Endodermal cell (in vitro differentiated cells): ENCODE data around the gene CCDC106. TPM values are rescaled to one million over a fixed set of nuclear protein-coding genes. Genes with fewer than 3 reads are reported as not detected.

Experiments
- DNase-seq: peaks from one replicate; pipeline ENCODE4 v3.0.0-alpha.2; 2017
- H3K27ac ChIP-seq: 2 replicates; pipeline ENCODE4 v1.5.1; 2013; ENCODE audit warnings: mild to moderate bottlenecking, low read depth, low read length, moderate library complexity
- H3K27me3 ChIP-seq: 2 replicates; pipeline ENCODE4 v1.6.1; 2013; ENCODE audit warnings: mild to moderate bottlenecking, low read length, moderate library complexity; ENCODE audit not compliant: insufficient read depth, control insufficient read depth, poor library complexity, severe bottlenecking
- H3K36me3 ChIP-seq: 2 replicates; pipeline ENCODE4 v1.7.0; 2013; ENCODE audit warnings: mild to moderate bottlenecking, low read length, moderate library complexity; ENCODE audit not compliant: control insufficient read depth, insufficient read depth
- H3K4me1 ChIP-seq: one replicate; pipeline ENCODE4 v1.7.0; 2013; ENCODE audit warnings: low read length; ENCODE audit not compliant: control insufficient read depth, insufficient read depth
- H3K4me3 ChIP-seq: 2 replicates; pipeline ENCODE4 v1.5.1; 2013; ENCODE audit warnings: mild to moderate bottlenecking, low read length, moderate library complexity
- H3K9ac ChIP-seq: 2 replicates; pipeline ENCODE4 v1.6.1; 2013; ENCODE audit warnings: mild to moderate bottlenecking, low read length, moderate library complexity; ENCODE audit not compliant: poor library complexity, severe bottlenecking; ENCODE audit errors: extremely low read depth
- H3K9me3 ChIP-seq: 2 replicates; pipeline ENCODE4 v1.6.1; 2013; ENCODE audit warnings: mild to moderate bottlenecking, low read length, moderate library complexity; ENCODE audit not compliant: control insufficient read depth
- H3K27ac Mint-ChIP-seq: 2 replicates; pipeline ENCODE4 v1.8.0; 2020; ENCODE audit warnings: mixed read lengths
- H3K27me3 Mint-ChIP-seq: 2 replicates; pipeline ENCODE4 v1.8.0; 2021; ENCODE audit warnings: mild to moderate bottlenecking, mixed read lengths; ENCODE audit not compliant: insufficient read depth
- H3K36me3 Mint-ChIP-seq: 2 replicates; pipeline ENCODE4 v1.8.0; 2020; ENCODE audit warnings: low read depth, mixed read lengths
- H3K4me1 Mint-ChIP-seq: 2 replicates; pipeline ENCODE4 v1.8.0; 2020; ENCODE audit warnings: mixed read lengths
- H3K4me3 Mint-ChIP-seq: 2 replicates; pipeline ENCODE4 v1.8.0; 2020; ENCODE audit warnings: mild to moderate bottlenecking, moderate library complexity, mixed read lengths
- H3K9me3 Mint-ChIP-seq: 2 replicates; pipeline ENCODE4 v1.8.0; 2020; ENCODE audit warnings: mild to moderate bottlenecking, mixed read lengths
- CTCF ChIP-seq: fragments of 200-600 bp; sonication (generic); conservative IDR thresholded peaks from 2 replicates; pipeline ENCODE4 v1.5.0; 2021; ENCODE audit warnings: antibody characterized with exemption, mild to moderate bottlenecking
- WGBS, 2 experiments: methylation state at CpG; one replicate each; pipeline versions ENCODE4 v1.1.5 to v1.1.7; 2013; ENCODE audit warnings: missing lambda C conversion rate in 2 of 2, mixed read lengths in 1 of 2; ENCODE audit not compliant: insufficient coverage in 1 of 2, insufficient read length in 1 of 2; 5-methylcytosine and 5-hydroxymethylcytosine counted together
- total RNA-seq, 2 donors: library from RNA; stranded (reverse); fragmentation: NEBNext Ultra II Directional in 1 of 2; extraction: Animal tissue kit (Norgen Biotek cat#: 25700) in 1 of 2; gene quantifications; 2 replicates in 1 of 2; 3 replicates in 1 of 2; pipeline ENCODE4 v1.2.1, GENCODE V29; 2021

Gene CCDC106
- total RNA-seq, 2 donors from 2014 or later, result 18.0 to 24.9 TPM

GRCh38 chr19:55606817-55607216, 41.2 kb upstream of the CCDC106 start:
- no peak overlapping the region for H3K27ac ChIP-seq
- Mint-ChIP-seq H3K27ac (peak overlapping the region; percentile 95), H3K4me1 (peaks cover 14% of the 10 kb centered on the region)

GRCh38 chr19:55609326-55609725, 38.7 kb upstream of the CCDC106 start:
- WGBS, 2 experiments, result 94 to 100% methylated on average over 5 of the region's 5 CpGs
- H3K27ac Mint-ChIP-seq, result no peak overlapping the region
- Histone ChIP-seq H3K9me3 (no peaks in the 10 kb centered on the region), H3K4me1 (peaks cover 4% of the 10 kb centered on the region), H3K9ac (no peak overlapping the region), H3K36me3 (peaks cover 21% of the 10 kb centered on the region), H3K4me3 (no peak overlapping the region), H3K27me3 (no peaks in the 10 kb centered on the region), H3K27ac (no peak overlapping the region)
- no peaks in the 10 kb centered on the region for H3K9me3 Mint-ChIP-seq
- H3K4me3 Mint-ChIP-seq, result no peak overlapping the region
- no peak for DNase-seq
- no peaks in the 10 kb centered on the region for H3K27me3 Mint-ChIP-seq
- H3K4me1 Mint-ChIP-seq, result peaks cover 12% of the 10 kb centered on the region
- H3K36me3 Mint-ChIP-seq, result peaks cover 43% of the 10 kb centered on the region
- TF ChIP-seq CTCF, result no peak

More at GRCh38 chr19:55606817-55607216, 41.2 kb upstream of the CCDC106 start:
- WGBS, 2 experiments, result 92 to 93% methylated on average over 7 to 9 of the region's 9 CpGs
- H3K9me3 ChIP-seq, result no peaks in the 10 kb centered on the region
- H3K9ac ChIP-seq, result peak overlapping the region; percentile 31
- TF ChIP-seq CTCF, result no peak
- H3K4me3 ChIP-seq, result peak overlapping the region; percentile 92
- H3K4me1 ChIP-seq, result peaks cover 4% of the 10 kb centered on the region
- Mint-ChIP-seq H3K27me3 (no peaks in the 10 kb centered on the region), H3K36me3 (peaks cover 38% of the 10 kb centered on the region), H3K9me3 (no peaks in the 10 kb centered on the region), H3K4me3 (peak overlapping the region; percentile 91)
- DNase-seq, result no peak
- H3K27me3 ChIP-seq, result no peaks in the 10 kb centered on the region
- H3K36me3 ChIP-seq, result peaks cover 21% of the 10 kb centered on the region

- Histone ChIP-seq H3K27me3 (no peaks in the 10 kb centered on the region), H3K9ac (no peak overlapping the region), H3K36me3 (peaks cover 21% of the 10 kb centered on the region), H3K4me3 (no peak overlapping the region), H3K27ac (no peak overlapping the region), H3K4me1 (peaks cover 4% of the 10 kb centered on the region), H3K9me3 (no peaks in the 10 kb centered on the region)
- no peak for DNase-seq
- Mint-ChIP-seq H3K4me1 (peaks cover 7% of the 10 kb centered on the region), H3K36me3 (peaks cover 44% of the 10 kb centered on the region), H3K27me3 (no peaks in the 10 kb centered on the region), H3K4me3 (no peak overlapping the region), H3K27ac (no peak overlapping the region), H3K9me3 (no peaks in the 10 kb centered on the region)
- WGBS, 2 experiments, result 92 to 100% methylated on average over 2 to 15 of the region's 15 CpGs
- TF ChIP-seq CTCF, result no peak
Measured at GRCh38 chr19:55611300-55611982, 36.6 kb upstream of the CCDC106 start.
